ENCODE data around the gene TMEM11.

The TMEM11 gene

GRCh38 chr17:21252796-21253645 is 39.1 kb upstream of the TMEM11 start, which contains the start of gene NATD1:
NATD1 (minus strand) TSS chr17:21253410; CDS start chr17:21253264, 146 bp downstream.
- peak within 1 kb of the TSS; percentile 49 for H3K4me3 ChIP-seq (ENCODE audit: control insufficient read depth, low read depth, low read length)
- TF ChIP-seq CTCF (conservative IDR thresholded peaks at IDR 0.05; ENCODE audit: control insufficient read depth, insufficient read depth, low read depth, low read length) = no peak
- peak; percentile 78 for DNase-seq (ENCODE audit: low read depth)

DNA sequence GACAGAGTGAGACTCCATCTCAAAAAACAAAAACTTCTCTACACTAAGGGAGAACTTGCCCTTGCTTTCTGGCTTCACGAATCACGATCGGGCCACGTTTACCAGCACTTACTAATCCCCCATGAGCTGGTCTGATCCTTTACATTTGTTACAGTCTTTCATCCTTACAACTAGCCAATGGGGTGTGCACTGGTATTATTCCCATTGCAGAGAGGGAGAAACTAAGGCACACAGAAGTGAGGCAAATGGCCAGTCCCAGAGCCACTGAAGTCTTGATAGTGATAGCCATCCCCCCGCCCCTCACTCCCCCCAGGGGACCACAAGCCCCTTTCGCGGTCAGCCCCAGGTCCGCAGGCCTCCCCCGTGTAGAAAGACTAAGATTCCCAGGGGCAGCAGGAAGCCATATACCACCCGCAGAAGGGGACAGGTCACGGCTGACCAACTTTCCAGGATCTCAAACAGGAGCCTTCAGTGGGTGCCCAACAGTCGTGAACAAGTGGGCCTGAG is 38.4 kb upstream of the TMEM11 start:
- H3K4me3 ChIP-seq (ENCODE audit: control insufficient read depth, low read depth, low read length) = peak overlapping the region; percentile 40
- TF ChIP-seq CTCF (conservative IDR thresholded peaks at IDR 0.05; ENCODE audit: control insufficient read depth, insufficient read depth, low read depth, low read length) = no peak
- DNase-seq (ENCODE audit: low read depth) = no peak

DNA sequence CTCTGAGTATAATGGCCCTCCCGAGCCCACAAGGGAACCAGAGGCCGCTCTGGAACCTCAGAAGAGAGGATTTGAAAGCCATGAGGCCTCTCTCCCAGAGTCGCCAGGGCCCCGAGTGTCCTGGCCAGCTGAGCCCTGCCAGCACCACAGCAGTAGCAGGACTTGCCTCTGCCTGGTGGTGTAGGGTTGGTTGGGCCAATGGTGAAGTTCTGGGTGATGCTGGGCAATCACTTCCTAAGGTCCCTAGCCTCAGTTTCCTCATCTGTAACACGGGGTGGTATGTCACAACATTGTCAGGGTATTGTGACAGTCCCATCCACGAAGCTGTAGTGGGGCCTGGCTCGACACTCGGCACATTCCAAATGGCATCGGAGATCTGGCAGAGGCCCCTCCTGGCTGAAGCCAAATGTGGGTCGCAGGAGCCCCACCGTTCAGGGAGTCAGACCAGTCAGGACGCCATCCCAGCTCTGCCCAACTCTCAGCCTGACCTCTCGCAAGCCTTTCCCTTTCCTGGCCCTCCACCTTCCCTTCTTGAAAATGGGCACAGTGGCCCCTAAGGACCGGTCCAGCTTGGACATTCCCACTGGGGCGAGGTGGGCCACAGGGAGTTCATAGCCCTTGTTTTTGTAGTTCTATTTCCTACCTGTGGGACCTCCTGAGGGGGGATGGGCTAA is 37.5 kb upstream of the TMEM11 start:
- TF ChIP-seq CTCF (conservative IDR thresholded peaks at IDR 0.05; ENCODE audit: control insufficient read depth, insufficient read depth, low read depth, low read length) = no peak
- no peak overlapping the region for H3K4me3 ChIP-seq (ENCODE audit: control insufficient read depth, low read depth, low read length)
- no peak for DNase-seq (ENCODE audit: low read depth)

DNA sequence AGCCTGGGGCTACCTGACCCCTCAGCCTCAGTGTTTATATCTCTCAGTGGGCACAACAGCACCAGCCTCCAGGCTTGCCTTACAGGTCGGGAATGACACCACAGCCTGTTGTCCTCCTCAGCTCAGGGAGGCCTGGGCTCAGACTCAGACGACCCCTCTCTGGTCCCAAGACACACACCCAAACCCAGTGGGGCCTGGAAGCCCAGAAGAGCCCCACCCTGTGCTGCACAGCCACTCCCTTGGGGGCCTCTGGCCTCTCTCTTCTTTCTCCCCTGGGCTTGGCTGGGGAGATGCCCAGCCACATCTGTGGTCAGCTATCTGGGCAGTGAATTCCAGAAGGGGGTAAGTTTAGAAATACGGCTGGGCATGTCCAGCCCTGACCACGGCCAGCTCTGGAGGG is 36.9 kb upstream of the TMEM11 start:
- H3K4me3 ChIP-seq (ENCODE audit: control insufficient read depth, low read depth, low read length) = no peak overlapping the region
- no peak for TF ChIP-seq CTCF (conservative IDR thresholded peaks at IDR 0.05; ENCODE audit: control insufficient read depth, insufficient read depth, low read depth, low read length)
- DNase-seq (ENCODE audit: low read depth) = no peak

DNA sequence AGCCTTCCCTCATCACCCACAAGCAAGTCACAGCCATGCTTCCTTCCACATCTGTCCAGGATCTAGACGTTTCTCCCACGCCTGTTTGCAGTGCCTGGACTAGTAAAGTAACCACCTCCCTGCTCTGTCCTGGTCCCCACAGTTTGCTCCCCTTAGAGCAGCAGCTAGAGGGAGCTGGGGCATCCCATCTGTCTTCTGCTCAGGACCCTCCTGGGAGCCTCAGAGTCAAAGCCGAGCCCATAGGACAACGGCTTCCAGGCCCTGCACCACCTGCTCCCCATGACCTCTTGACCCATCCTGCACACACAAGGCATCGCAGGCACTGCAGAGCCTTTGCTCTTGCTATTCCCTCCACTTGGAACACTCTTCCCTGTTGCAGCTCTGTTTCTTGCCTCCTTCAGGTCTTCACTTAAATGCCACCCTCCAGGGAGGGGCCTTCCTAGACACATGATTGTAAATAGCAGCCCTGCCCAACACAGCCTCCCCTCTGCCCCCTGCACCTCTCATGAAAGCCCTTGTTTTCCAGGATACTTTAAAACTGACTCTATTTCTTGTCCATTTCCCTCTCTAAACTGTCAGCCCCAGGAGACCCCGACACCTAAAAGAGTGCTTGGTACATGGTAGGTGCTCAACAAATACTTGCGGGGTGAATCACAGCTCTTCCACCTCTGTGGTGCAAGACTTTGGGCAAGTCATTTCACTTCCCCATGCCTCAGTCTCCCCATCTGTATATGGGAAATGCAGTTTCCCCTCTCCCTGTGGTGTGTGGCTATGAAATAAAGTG is 36.2 kb upstream of the TMEM11 start:
- no peak for TF ChIP-seq CTCF (conservative IDR thresholded peaks at IDR 0.05; ENCODE audit: control insufficient read depth, insufficient read depth, low read depth, low read length)
- DNase-seq (ENCODE audit: low read depth) = no peak
- H3K4me3 ChIP-seq (ENCODE audit: control insufficient read depth, low read depth, low read length) = no peak overlapping the region

- no peak for TF ChIP-seq CTCF (conservative IDR thresholded peaks at IDR 0.05; ENCODE audit: control insufficient read depth, insufficient read depth, low read depth, low read length)
- no peak overlapping the region for H3K4me3 ChIP-seq (ENCODE audit: control insufficient read depth, low read depth, low read length)
- no peak for DNase-seq (ENCODE audit: low read depth)
Measured at GRCh38 chr17:21249086-21249795, 35.3 kb upstream of the TMEM11 start.
